Small intestine (tissue), 7 donors: ENCODE results near the gene HNRNPLL. TPM values are rescaled to one million over a fixed set of nuclear protein-coding genes. Genes with fewer than 3 reads are reported as not detected.
A peak's percentile ranks its signal among the peaks of the same experiment; 100 is the strongest.

ENCODE experiments used
- DNase-seq, 2 donors: peaks; one replicate each; pipeline versions ENCODE4 v3.0.0 to v3.0.0-alpha.2; 2013
- FAIRE-seq: peaks from 2 replicates; lab custom pipeline; 2012; peaks lifted over from hg19 to GRCh38; lab: Jason Lieb, UNC
- H3K27ac ChIP-seq, 3 donors: one replicate each; pipeline ENCODE4 v1.5.1; 2013; ENCODE audit warnings: low read length in 2 of 3, mild to moderate bottlenecking in 2 of 3, control low read depth in 1 of 3, inconsistent platforms in 1 of 3, low read depth in 1 of 3, moderate library complexity in 1 of 3
- H3K27me3 ChIP-seq, 3 donors: one replicate each; pipeline ENCODE4 v1.6.1; 2013; ENCODE audit warnings: low read length in 3 of 3, inconsistent platforms in 1 of 3; ENCODE audit not compliant: control insufficient read depth in 3 of 3, insufficient read depth in 3 of 3
- H3K36me3 ChIP-seq, 3 donors: one replicate each; pipeline ENCODE4 v1.6.1; 2013; ENCODE audit warnings: low read length in 3 of 3, inconsistent platforms in 1 of 3, low read depth in 1 of 3, mild to moderate bottlenecking in 1 of 3, moderate library complexity in 1 of 3; ENCODE audit not compliant: control insufficient read depth in 3 of 3, insufficient read depth in 2 of 3
- H3K4me1 ChIP-seq, 3 donors: one replicate each; pipeline ENCODE4 v1.6.1; 2013; ENCODE audit warnings: low read length in 2 of 3, inconsistent platforms in 1 of 3, low read depth in 1 of 3, mild to moderate bottlenecking in 1 of 3, moderate library complexity in 1 of 3; ENCODE audit not compliant: control insufficient read depth in 3 of 3, insufficient read depth in 2 of 3
- H3K4me3 ChIP-seq, 3 donors: one replicate each; pipeline ENCODE4 v1.5.1; 2013; ENCODE audit warnings: low read length in 3 of 3, control low read depth in 1 of 3, inconsistent platforms in 1 of 3, low read depth in 1 of 3, mild to moderate bottlenecking in 1 of 3, moderate library complexity in 1 of 3
- H3K9me3 ChIP-seq, 2 donors: one replicate each; pipeline ENCODE4 v1.6.1; 2013; ENCODE audit warnings: low read depth in 1 of 2, low read length in 1 of 2; ENCODE audit not compliant: control insufficient read depth in 2 of 2, insufficient read depth in 1 of 2
- WGBS, 3 donors: extraction: QIAGEN DNeasy Blood & Tissue Kit; methylation state at CpG; one replicate each; pipeline ENCODE4 v1.1.7; 2013; 5-methylcytosine and 5-hydroxymethylcytosine counted together
- polyA plus RNA-seq, 4 donors: library from polyadenylated mRNA; stranded (reverse) in 3 of 4; unstranded in 1 of 4; fragments of 200-250 nt in 3 of 4; fragments of 120-200 nt in 1 of 4; gene quantifications; one replicate each; pipeline versions ENCODE4 v1.2.1 to v1.2.3, GENCODE V29; 2013
- donor health status: healthy with polysubstance abuse.
- donor health status: control.
- donor health status: control.
- donor health status: Bipolar disorder and iron deficiency.
- donor health status: healthy.

The HNRNPLL gene
- polyA plus RNA-seq, 4 donors: 17.3 to 36.3 (median 19.7) TPM

DNA sequence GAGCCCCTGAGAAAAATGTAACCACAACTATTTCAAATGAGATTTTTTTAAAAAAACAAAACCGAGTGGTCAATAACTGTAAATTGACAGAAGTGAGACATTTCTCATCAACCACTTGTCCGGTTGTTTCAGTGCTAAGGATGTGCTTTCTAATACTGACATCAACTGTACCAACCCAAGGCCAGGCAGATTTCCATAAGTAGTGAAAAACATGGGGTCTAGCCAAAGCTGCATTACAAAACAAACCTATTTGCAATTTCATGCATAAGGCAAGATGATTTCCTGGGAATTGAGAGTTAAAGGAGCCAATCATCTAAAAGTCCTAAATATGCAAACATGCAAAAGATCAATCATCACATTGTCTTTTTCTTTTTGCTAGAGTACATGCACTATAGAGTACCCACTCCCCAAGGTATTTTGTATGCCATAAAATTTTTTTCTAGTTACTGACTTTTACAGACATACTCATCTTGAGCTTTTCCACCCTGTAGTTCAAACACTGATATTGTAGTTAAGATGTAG lies 22.6 kb downstream of the HNRNPLL start:
- 80 to 88% (median 85%) methylated on average over 2 of the region's 2 CpGs for WGBS, 3 donors
- H3K27ac ChIP-seq: no peak overlapping the region
- FAIRE-seq: no peak
- no peaks in the 10 kb centered on the region for H3K9me3 ChIP-seq
- H3K4me3 ChIP-seq: no peak overlapping the region
- no peaks in the 10 kb centered on the region for H3K4me1 ChIP-seq
- no peak for DNase-seq
- peaks cover 8 to 12% (median 11%) of the 10 kb centered on the region in 3 donors for H3K36me3 ChIP-seq
- no peaks in the 10 kb centered on the region for H3K27me3 ChIP-seq

- no peak for FAIRE-seq
- peaks cover 5 to 11% (median 10%) of the 10 kb centered on the region in 3 donors for H3K36me3 ChIP-seq
- no peak overlapping the region for H3K4me3 ChIP-seq
These were observed 23.9 kb downstream of the HNRNPLL start for GRCh38 chr2:38578832-38579231.

GRCh38 chr2:38574278-38574677 lies 28.4 kb downstream of the HNRNPLL start:
- no peaks in the 10 kb centered on the region for H3K27me3 ChIP-seq
- DNase-seq (no peak), FAIRE-seq (no peak)
- H3K27ac ChIP-seq: no peak overlapping the region
- no peaks in the 10 kb centered on the region for H3K9me3 ChIP-seq
- peaks cover 0 to 11% (median 4%) of the 10 kb centered on the region in 3 donors for H3K36me3 ChIP-seq
- H3K4me3 ChIP-seq: no peak overlapping the region
- H3K4me1 ChIP-seq: no peaks in the 10 kb centered on the region

More at GRCh38 chr2:38578832-38579231, 23.9 kb downstream of the HNRNPLL start:
- Histone ChIP-seq H3K27me3 (no peaks in the 10 kb centered on the region), H3K9me3 (no peaks in the 10 kb centered on the region), H3K4me1 (no peaks in the 10 kb centered on the region), H3K27ac (no peak overlapping the region)
- DNase-seq: peak in 1 of 2 donors; percentile 15
- WGBS, 3 donors: 58 to 71% (median 64%) methylated on average over 5 of the region's 5 CpGs

GRCh38 chr2:38572167-38572566 lies 30.6 kb downstream of the HNRNPLL start:
- peak; percentile 33 for FAIRE-seq
- no peaks in the 10 kb centered on the region for H3K4me1 ChIP-seq

GRCh38 chr2:38571193-38571592 lies 31.5 kb downstream of the HNRNPLL start:
- Histone ChIP-seq H3K36me3 (peaks cover 5 to 23% (median 13%) of the 10 kb centered on the region in 3 donors), H3K4me1 (no peaks in the 10 kb centered on the region), H3K27me3 (no peaks in the 10 kb centered on the region), H3K27ac (no peak overlapping the region), H3K9me3 (no peaks in the 10 kb centered on the region), H3K4me3 (no peak overlapping the region)
- FAIRE-seq (no peak), DNase-seq (peak in 1 of 2 donors; percentile 13)
- WGBS, 3 donors: 61 to 71% (median 62%) methylated on average over 4 of the region's 4 CpGs

More at GRCh38 chr2:38572167-38572566, 30.6 kb downstream of the HNRNPLL start:
- H3K9me3 ChIP-seq: no peaks in the 10 kb centered on the region
- H3K27me3 ChIP-seq: no peaks in the 10 kb centered on the region
- no peak for DNase-seq
- no peak overlapping the region for H3K4me3 ChIP-seq
- H3K27ac ChIP-seq: no peak overlapping the region
- H3K36me3 ChIP-seq: peaks cover 5 to 19% (median 8%) of the 10 kb centered on the region in 3 donors
- 76 to 95% (median 86%) methylated on average over 1 of the region's 1 CpG for WGBS, 3 donors

GRCh38 chr2:38568724-38569436 lies 33.8 kb downstream of the HNRNPLL start:
- Histone ChIP-seq H3K9me3 (no peaks in the 10 kb centered on the region), H3K27ac (no peak overlapping the region), H3K4me3 (no peak overlapping the region), H3K27me3 (no peaks in the 10 kb centered on the region), H3K4me1 (no peaks in the 10 kb centered on the region), H3K36me3 (peaks cover 5 to 27% (median 24%) of the 10 kb centered on the region in 3 donors)
- WGBS, 3 donors: 74 to 81% (median 79%) methylated on average over 5 of the region's 5 CpGs
- DNase-seq (no peak), FAIRE-seq (no peak)

DNA sequence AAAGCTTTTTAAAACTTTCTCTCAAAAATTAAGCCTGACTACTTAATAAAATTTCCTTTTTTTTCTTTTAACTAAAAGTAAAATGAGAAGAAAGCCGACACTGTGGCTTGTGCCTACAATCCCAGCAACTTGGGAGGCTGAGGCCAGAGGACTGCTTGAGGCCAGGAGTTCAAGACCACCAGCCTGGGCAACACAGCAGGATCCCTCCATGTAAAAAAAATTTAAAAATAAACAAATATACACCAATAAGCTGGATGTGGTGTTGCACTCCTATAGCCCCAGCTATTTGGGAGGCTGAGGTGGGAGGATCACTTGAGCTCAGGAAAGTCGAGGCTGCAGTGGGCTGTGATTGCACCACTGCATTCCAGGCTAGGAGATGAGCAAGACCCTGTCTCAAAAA lies 37.4 kb downstream of the HNRNPLL start:
- no peaks in the 10 kb centered on the region for H3K4me1 ChIP-seq

DNA sequence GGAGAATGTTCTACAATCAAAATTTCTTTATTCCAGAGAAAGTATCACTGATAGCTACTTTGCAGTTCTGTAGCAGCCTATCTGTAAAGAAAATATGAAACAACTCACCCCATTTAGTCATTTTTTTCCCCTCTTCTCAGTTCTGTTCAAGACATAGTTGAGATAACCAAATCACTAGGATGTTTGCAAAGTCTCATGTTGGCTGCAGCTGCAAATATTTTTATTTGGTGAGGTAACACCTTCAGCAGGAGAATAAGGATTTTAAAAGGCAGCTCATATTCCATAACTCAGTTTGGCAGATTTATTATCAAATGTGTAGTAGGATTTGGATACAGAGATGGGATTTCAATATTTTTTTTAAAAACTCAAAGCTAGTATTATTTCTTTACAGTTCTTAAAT lies 41.0 kb downstream of the HNRNPLL start:
- peaks cover 4 to 14% (median 13%) of the 10 kb centered on the region in 3 donors for H3K36me3 ChIP-seq
- FAIRE-seq (no peak), DNase-seq (no peak)
- H3K9me3 ChIP-seq: no peaks in the 10 kb centered on the region
- no peak overlapping the region for H3K4me3 ChIP-seq
- H3K27ac ChIP-seq: no peak overlapping the region
- H3K4me1 ChIP-seq: no peaks in the 10 kb centered on the region
- H3K27me3 ChIP-seq: no peaks in the 10 kb centered on the region

More for the DNA sequence above, 37.4 kb downstream of the HNRNPLL start:
- Histone ChIP-seq H3K36me3 (peaks cover 9 to 23% (median 20%) of the 10 kb centered on the region in 3 donors), H3K27ac (no peak overlapping the region), H3K9me3 (no peaks in the 10 kb centered on the region), H3K4me3 (no peak overlapping the region), H3K27me3 (no peaks in the 10 kb centered on the region)
- no peak for DNase-seq
- no peak for FAIRE-seq
- 90 to 93% (median 91%) methylated on average over 2 of the region's 2 CpGs for WGBS, 3 donors
